HCT116 (cell line): ENCODE results near the gene NIF3L1. TPM values are rescaled to one million over a fixed set of nuclear protein-coding genes. Genes with fewer than 3 reads are reported as not detected.

ENCODE experiments used
- ATAC-seq: fragments of 200-7000 bp; cut with Tn5 transposase; 2 replicates; pipeline ENCODE4 v1.9.1; 2020; ENCODE audit warnings: mild to moderate bottlenecking, moderate library complexity
- BruUV-seq: library from RNA; stranded (reverse); fragments of 400-500 nt; replicated peaks from 2 replicates; lab custom pipeline; 2021; lab: Mats Ljungman, UMichigan
- CTCF ChIA-PET: fragments of 300-600 bp; sonication (Branson Sonifier 250); formaldehyde crosslinking; loops from one replicate; lab custom pipeline; 2021; ENCODE audit warnings: antibody characterized with exemption; lab: Charles Lee
- POLR2A ChIA-PET: fragments of 300-600, 350-600 bp; sonication (Branson Sonifier 250); formaldehyde crosslinking; loops from one replicate; lab custom pipeline; 2021; ENCODE audit warnings: antibody characterized with exemption; lab: Charles Lee
- RAD21 ChIA-PET, 2 experiments: fragments of 300-600 bp; sonication (Branson Sonifier 250); formaldehyde crosslinking; loops; one replicate each; lab custom pipeline; 2023; ENCODE audit warnings: low total read pairs in 2 of 2; ENCODE audit not compliant: uncharacterized antibody in 2 of 2, unreplicated experiment in 2 of 2, low non-redundant PET in 1 of 2; lab: Charles Lee
- DNase-seq: peaks from one replicate; pipeline ENCODE4 v3.0.0-alpha.2; 2010; ENCODE audit warnings: low read depth, low spot score
- H2AFZ ChIP-seq: fragments of 200-600 bp; shearing (Covaris generic), sonication (generic); 2 replicates; pipeline ENCODE4 v1.6.1; 2017; ENCODE audit warnings: low read depth, mixed run types, mixed read lengths, antibody characterized with exemption, low read length; ENCODE audit not compliant: poor library complexity, severe bottlenecking
- H3K27ac ChIP-seq: 2 replicates; pipeline ENCODE4 v1.5.1; 2012; ENCODE audit warnings: low read depth, low read length
- H3K27me3 ChIP-seq: fragments of 200-600 bp; sonication (generic); 2 replicates; pipeline ENCODE4 v1.6.1; 2016; ENCODE audit warnings: mixed run types, low read length, mixed read lengths; ENCODE audit not compliant: insufficient read depth
- H3K36me3 ChIP-seq, 2 experiments: fragments of 200-500 bp in 1 of 2; fragments of 200-600 bp in 1 of 2; sonication (Bioruptor generic) in 1 of 2; sonication (generic) in 1 of 2; 2 replicates each; pipeline versions ENCODE4 v1.5.1 to v1.6.1; 2014 to 2016; ENCODE audit warnings: low read length in 2 of 2, inconsistent platforms in 1 of 2, mixed read lengths in 1 of 2, mixed run types in 1 of 2; ENCODE audit not compliant: insufficient read depth in 2 of 2, control insufficient read depth in 1 of 2
- H3K4me1 ChIP-seq, 2 experiments: fragments of 200-600 bp in 1 of 2; sonication (generic) in 1 of 2; 2 replicates each; pipeline versions ENCODE4 v1.5.1 to v1.6.1; 2012 to 2017; ENCODE audit warnings: low read length in 2 of 2, inconsistent platforms in 1 of 2, mild to moderate bottlenecking in 1 of 2, mixed read lengths in 1 of 2, mixed run types in 1 of 2, moderate library complexity in 1 of 2; ENCODE audit not compliant: insufficient read depth in 2 of 2, control insufficient read depth in 1 of 2
- H3K4me2 ChIP-seq: fragments of 200-600 bp; sonication (generic); 2 replicates; pipeline ENCODE4 v1.6.1; 2017; ENCODE audit warnings: mixed run types, low read length, mixed read lengths
- H3K4me3 ChIP-seq, 2 experiments: fragments of 200-600 bp in 1 of 2; sonication (generic) in 1 of 2; replicated peaks in 1 of 2; 2 replicates each; pipeline ENCODE4 v1.5.1; 2011 to 2016; ENCODE audit warnings: low read length in 2 of 2, control low read depth in 1 of 2, low read depth in 1 of 2, mild to moderate bottlenecking in 1 of 2, mixed read lengths in 1 of 2, mixed run types in 1 of 2
- H3K79me2 ChIP-seq: fragments of 200-600 bp; sonication (generic); 2 replicates; pipeline ENCODE4 v1.6.1; 2017; ENCODE audit warnings: mild to moderate bottlenecking, mixed run types, low read length, moderate library complexity, mixed read lengths; ENCODE audit not compliant: insufficient read depth
- H3K9ac ChIP-seq: fragments of 200-600 bp; sonication (generic); 2 replicates; pipeline ENCODE4 v1.6.1; 2016; ENCODE audit warnings: low read length, mixed read lengths
- H3K9me2 ChIP-seq: fragments of 200-600 bp; sonication (generic), shearing (Covaris generic); 2 replicates; pipeline ENCODE4 v1.6.1; 2017; ENCODE audit warnings: mixed run types, mild to moderate bottlenecking, moderate library complexity; ENCODE audit not compliant: insufficient read depth
- H3K9me3 ChIP-seq, 2 experiments: fragments of 200-500 bp in 1 of 2; fragments of 200-600 bp in 1 of 2; sonication (Bioruptor generic) in 1 of 2; sonication (generic) in 1 of 2; 2 replicates each; pipeline ENCODE4 v1.6.1; 2014 to 2017; ENCODE audit warnings: low read length in 2 of 2, mixed read lengths in 2 of 2, inconsistent platforms in 1 of 2, low read depth in 1 of 2, mild to moderate bottlenecking in 1 of 2, mixed run types in 1 of 2, moderate library complexity in 1 of 2; ENCODE audit not compliant: control insufficient read depth in 1 of 2, insufficient read depth in 1 of 2
- H4K20me1 ChIP-seq: fragments of 200-600 bp; sonication (generic), shearing (Covaris generic); 2 replicates; pipeline ENCODE4 v1.6.1; 2017; ENCODE audit warnings: mixed run types, mild to moderate bottlenecking, moderate library complexity; ENCODE audit not compliant: insufficient read depth
- ATF3 ChIP-seq: IDR thresholded peaks from 2 replicates; pipeline ENCODE4 v1.6.1; 2012
- EZH2 ChIP-seq: fragments of 200-600 bp; sonication (generic); IDR thresholded peaks from 2 replicates; pipeline ENCODE4 v1.6.1; 2017; ENCODE audit warnings: antibody characterized with exemption, mixed run types
- EZH2phosphoT487 ChIP-seq: fragments of 200-600 bp; IDR thresholded peaks from 2 replicates; pipeline ENCODE4 v1.6.1; 2018; ENCODE audit warnings: antibody characterized with exemption, borderline replicate concordance
- JUND ChIP-seq: IDR thresholded peaks from 2 replicates; pipeline ENCODE4 v1.6.1; 2012
- POLR2A ChIP-seq: IDR thresholded peaks from 2 replicates; pipeline ENCODE4 v1.7.0; 2011; ENCODE audit warnings: borderline replicate concordance; ENCODE audit not compliant: insufficient read depth, insufficient read length; ENCODE audit errors: extremely low read depth
- RAD21 ChIP-seq: IDR thresholded peaks from 2 replicates; pipeline ENCODE4 v1.6.1; 2012; ENCODE audit warnings: low read depth, mild to moderate bottlenecking
- REST ChIP-seq: IDR thresholded peaks from 2 replicates; pipeline ENCODE4 v1.6.1; 2012; ENCODE audit warnings: low read depth
- TCF7L2 ChIP-seq: IDR thresholded peaks from 2 replicates; pipeline ENCODE4 v1.7.0; 2011; ENCODE audit warnings: borderline replicate concordance, inconsistent platforms; ENCODE audit not compliant: insufficient read depth, insufficient read length; ENCODE audit errors: extremely low read depth
- ZFX ChIP-seq: fragments of 450-650 bp; IDR thresholded peaks from 2 replicates; pipeline ENCODE4 v1.6.1; 2017
- intact Hi-C: fragments of 100-400 bp; cut with micrococcal nuclease; formaldehyde crosslinking; loops from 2 replicates; pipeline ENCODE4 v1.10.0; 2022
- total RNA-seq: library from RNA; stranded (reverse); gene quantifications from one replicate; pipeline ENCODE4 v1.2.1, GENCODE V29; 2021; ENCODE audit not compliant: unreplicated experiment
- TF ChIP-seq, protein P1 (sequence below), 3 experiments: fragments of 200-600 bp in 1 of 3; sonication (generic) in 1 of 3; IDR thresholded peaks in 2 of 3; conservative IDR thresholded peaks in 1 of 3; 2 replicates each; pipeline ENCODE4 v1.5.1; 2012 to 2017; ENCODE audit warnings: low read depth in 2 of 3, low read length in 2 of 3, antibody characterized with exemption in 1 of 3, borderline replicate concordance in 1 of 3, control low read depth in 1 of 3, mild to moderate bottlenecking in 1 of 3, mixed read lengths in 1 of 3, mixed run types in 1 of 3, moderate library complexity in 1 of 3; ENCODE audit not compliant: insufficient read depth in 1 of 3

Gene NIF3L1
- total RNA-seq, 1 experiment from 2014 or later: 44.7 TPM

- TF ChIP-seq ZFX (no peak), EZH2 (no peak), POLR2A (no peak), RAD21 (no peak), EZH2phosphoT487 (no peak), REST (no peak), ATF3 (no peak), JUND (no peak), TCF7L2 (no peak)
- TF ChIP-seq, protein P1, sequence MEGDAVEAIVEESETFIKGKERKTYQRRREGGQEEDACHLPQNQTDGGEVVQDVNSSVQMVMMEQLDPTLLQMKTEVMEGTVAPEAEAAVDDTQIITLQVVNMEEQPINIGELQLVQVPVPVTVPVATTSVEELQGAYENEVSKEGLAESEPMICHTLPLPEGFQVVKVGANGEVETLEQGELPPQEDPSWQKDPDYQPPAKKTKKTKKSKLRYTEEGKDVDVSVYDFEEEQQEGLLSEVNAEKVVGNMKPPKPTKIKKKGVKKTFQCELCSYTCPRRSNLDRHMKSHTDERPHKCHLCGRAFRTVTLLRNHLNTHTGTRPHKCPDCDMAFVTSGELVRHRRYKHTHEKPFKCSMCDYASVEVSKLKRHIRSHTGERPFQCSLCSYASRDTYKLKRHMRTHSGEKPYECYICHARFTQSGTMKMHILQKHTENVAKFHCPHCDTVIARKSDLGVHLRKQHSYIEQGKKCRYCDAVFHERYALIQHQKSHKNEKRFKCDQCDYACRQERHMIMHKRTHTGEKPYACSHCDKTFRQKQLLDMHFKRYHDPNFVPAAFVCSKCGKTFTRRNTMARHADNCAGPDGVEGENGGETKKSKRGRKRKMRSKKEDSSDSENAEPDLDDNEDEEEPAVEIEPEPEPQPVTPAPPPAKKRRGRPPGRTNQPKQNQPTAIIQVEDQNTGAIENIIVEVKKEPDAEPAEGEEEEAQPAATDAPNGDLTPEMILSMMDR (IDR thresholded peaks at IDR 0.05 in 2 of 3, conservative IDR thresholded peaks at IDR 0.05 in 1 of 3; ENCODE audit: borderline replicate concordance in 1 of 3, insufficient read depth in 1 of 3, low read depth in 2 of 3, low read length in 2 of 3): no peak
- intact Hi-C loops: no loop called here
- H3K79me2 ChIP-seq: no peaks in the 10 kb centered on the region
- H4K20me1 ChIP-seq: no peaks in the 10 kb centered on the region
- ChIA-PET RAD21 (no interaction called here), POLR2A (no interaction called here), CTCF (no interaction called here)
- no peak overlapping the region for H2AFZ ChIP-seq
- no peaks in the 10 kb centered on the region for H3K9me3 ChIP-seq
- H3K4me1 ChIP-seq: peaks cover 7 to 17% of the 10 kb centered on the region in 2 experiments
- ATAC-seq (no peak), DNase-seq (no peak)
- H3K27me3 ChIP-seq: no peaks in the 10 kb centered on the region
- no peak overlapping the region for H3K27ac ChIP-seq
- H3K9me2 ChIP-seq: no peaks in the 10 kb centered on the region
- H3K4me2 ChIP-seq: no peak overlapping the region
- H3K9ac ChIP-seq: no peak overlapping the region
- H3K4me3 ChIP-seq: no peak overlapping the region
- peaks cover 38 to 40% of the 10 kb centered on the region in 2 experiments for H3K36me3 ChIP-seq
- BruUV-seq: no TSS peak
Measured at GRCh38 chr2:200950378-200950777, 61.2 kb downstream of the NIF3L1 start.

Other genes starting within 250 kb of the NIF3L1 start
- gene BZW1, start 77.5 kb upstream of the NIF3L1 start, total RNA-seq: 454 TPM
- 49.1 TPM for gene CLK1, start 24.7 kb upstream of the NIF3L1 start, total RNA-seq
- 55.9 TPM for gene PPIL3, start 294 bp upstream of the NIF3L1 start, total RNA-seq
- gene ORC2, start 74.3 kb downstream of the NIF3L1 start, total RNA-seq: 51.9 TPM
- 9.9 TPM for gene HYCC2, start 182.3 kb downstream of the NIF3L1 start, total RNA-seq
- gene NDUFB3, start 182.6 kb downstream of the NIF3L1 start, total RNA-seq: 94.6 TPM
- gene CFLAR, start 226.8 kb downstream of the NIF3L1 start, total RNA-seq: 35.6 TPM